Fibroblast of skin of right quadriceps (primary cell): ENCODE data around the gene TMIGD2.
A peak's percentile ranks its signal among the peaks of the same experiment; 100 is the strongest.
"Not testable (repeated sequence)": the region's sequence is repeated elsewhere in the genome, so short reads cannot be mapped to it uniquely, and the experiment has no call there.

ENCODE experiments used
- DNase-seq: peaks from one replicate; pipeline ENCODE4 v3.0.0-alpha.2; 2013

The TMIGD2 gene

GRCh38 chr19:4266253-4267000, 35.8 kb downstream of the TMIGD2 start:
- no peak for DNase-seq

- no peak for DNase-seq
Measured at GRCh38 chr19:4264812-4265211, 37.4 kb downstream of the TMIGD2 start.

GRCh38 chr19:4260613-4261191, 41.5 kb downstream of the TMIGD2 start:
- no peak for DNase-seq

GRCh38 chr19:4258181-4258580, 44.0 kb downstream of the TMIGD2 start:
- DNase-seq: no peak

GRCh38 chr19:4257025-4257424, 45.2 kb downstream of the TMIGD2 start:
- DNase-seq: no peak

GRCh38 chr19:4256563-4256962, 45.6 kb downstream of the TMIGD2 start:
- no peak for DNase-seq

GRCh38 chr19:4246767-4247593, 55.2 kb downstream of the TMIGD2 start, which contains the start of gene YJU2:
Gene YJU2 (plus strand): TSS chr19:4247080. CDS start chr19:4247147, 67 bp downstream.
- peak; percentile 99 for DNase-seq

GRCh38 chr19:4245938-4246337, 56.3 kb downstream of the TMIGD2 start:
- not testable (repeated sequence) for DNase-seq
